ENCODE measurements around the gene KMT5B. TPM values are rescaled to one million over a fixed set of nuclear protein-coding genes. Genes with fewer than 3 reads are reported as not detected.
A peak's percentile ranks its signal among the peaks of the same experiment; 100 is the strongest.

Gene KMT5B
- total and polyA plus RNA-seq, 2 of the 4 experiments (the other 2 are of a cell fraction): 11.2 to 13.4 TPM

GRCh38 chr11:68145120-68145866 is 67.8 kb downstream of the KMT5B start:
- no peak for ATAC-seq (ENCODE audit: low read depth)
- BruUV-seq (replicated peaks): no TSS peak
- intact Hi-C loops (cut with micrococcal nuclease): no loop called here

More at GRCh38 chr11:68145120-68145866, 67.8 kb downstream of the KMT5B start:
- H3K4me3 ChIP-seq (ENCODE audit: insufficient read depth, low read depth, low read length): no peak overlapping the region
- peaks cover under 1% of the 10 kb centered on the region; the same call in 1 of the 2 replicates for H3K27me3 ChIP-seq (ENCODE audit: control insufficient read depth, insufficient read depth, low read length)
- no peaks in the 10 kb centered on the region for H3K79me1 ChIP-seq (ENCODE audit: low read depth in 1 of 2, low read length in 2 of 2)
- no peaks in the 10 kb centered on the region for H3K9me3 ChIP-seq (ENCODE audit: control insufficient read depth, insufficient read depth, low read length)
- dilution Hi-C loops (cut with HindIII; ENCODE audit: low sequenced_read_pairs, unreplicated experiment) (no loop called here), in situ Hi-C loops (cut with MboI; ENCODE audit: low sequenced_read_pairs) (no loop called here)
- H4K8ac ChIP-seq (ENCODE audit: low read depth in 2 of 2, low read length in 2 of 2): no peak overlapping the region
- POLR2A ChIA-PET (ENCODE audit: unreplicated experiment): no interaction called here
- no peak overlapping the region for H3K27ac ChIP-seq (ENCODE audit: insufficient read depth, low read length)
- H4K5ac ChIP-seq (ENCODE audit: low read depth, low read length): no peak overlapping the region
- H3K23ac ChIP-seq (ENCODE audit: low read depth, low read length): no peak overlapping the region
- no peak overlapping the region for H2BK120ac ChIP-seq (ENCODE audit: low read depth, low read length)
- no peak overlapping the region for H2BK15ac ChIP-seq (ENCODE audit: low read depth, low read length)
- peaks cover 3% of the 10 kb centered on the region; the same call in 1 of the 2 replicates for H3K9me1 ChIP-seq (ENCODE audit: insufficient read depth, low read length)
- H2AK5ac ChIP-seq (ENCODE audit: low read depth, low read length): no peak overlapping the region
- H2BK5ac ChIP-seq (ENCODE audit: low read depth, low read length, poor library complexity, severe bottlenecking): no peak overlapping the region
- H3K9ac ChIP-seq (ENCODE audit: low read depth, low read length): no peak overlapping the region
- H2BK20ac ChIP-seq (ENCODE audit: low read depth, low read length): no peak overlapping the region
- no peak overlapping the region for H3K4ac ChIP-seq (ENCODE audit: low read depth, low read length)
- CTCF ChIA-PET: no interaction called here
- 73% methylated on average over 3 of the region's 14 CpGs; no CpG with 5 or more reads in 1 of the 2 experiments for WGBS, 2 experiments (ENCODE audit: extremely low coverage in 2 of 2, insufficient read length in 1 of 2)
- no peak for DNase-seq
- peaks cover 4% of the 10 kb centered on the region; the same call in 1 of the 2 replicates for H3K4me1 ChIP-seq (ENCODE audit: control insufficient read depth, insufficient read depth, low read length)
- no peak overlapping the region for H3K14ac ChIP-seq (replicated peaks; ENCODE audit: low read depth, low read length)
- no peak overlapping the region for H3K56ac ChIP-seq (ENCODE audit: extremely low read depth, insufficient read depth, low read length)
- H3K36me3 ChIP-seq (ENCODE audit: control insufficient read depth, insufficient read depth, low read length): no peaks in the 10 kb centered on the region
- no peak overlapping the region for H4K91ac ChIP-seq (ENCODE audit: insufficient read depth, low read depth, low read length)
- H4K20me1 ChIP-seq (ENCODE audit: insufficient read depth, low read length): no peaks in the 10 kb centered on the region
- H2AK9ac ChIP-seq (replicated peaks; ENCODE audit: low read depth, low read length, poor library complexity): no peak overlapping the region
- no peak overlapping the region for H3K4me2 ChIP-seq (ENCODE audit: low read depth, low read length)
- TF ChIP-seq USF2 (IDR thresholded peaks at IDR 0.05; ENCODE audit: low read depth, low read length) (0 out of 2 replicates have a peak, but pooled peaks have one; percentile 5), ELK1 (IDR thresholded peaks at IDR 0.05; ENCODE audit: borderline replicate concordance, low read depth, low read length) (no peak)
- H2AFZ ChIP-seq (replicated peaks; ENCODE audit: low read length, poor library complexity): no peak overlapping the region
- no peak overlapping the region for H3K18ac ChIP-seq (ENCODE audit: low read depth, low read length)

Measured in IMR-90 (cell line).